K562 (cell line): ENCODE measurements around the gene SYT6.

Source experiments
- CTCF ChIP-seq, 3 experiments: IDR thresholded peaks in 2 of 3; conservative IDR thresholded peaks in 1 of 3; 2 replicates each; pipeline ENCODE4 v1.5.1; 2011 to 2012; ENCODE audit warnings: low read length in 3 of 3, mild to moderate bottlenecking in 3 of 3, control low read depth in 2 of 3, improper control_type of control experiment in 1 of 3, inconsistent platforms in 1 of 3, low read depth in 1 of 3, mixed read lengths in 1 of 3, moderate library complexity in 1 of 3; ENCODE audit not compliant: insufficient read depth in 2 of 3
- DACH1 ChIP-seq: fragments of 450-650 bp; IDR thresholded peaks from 2 replicates; pipeline ENCODE4 v1.6.1; 2018; ENCODE audit not compliant: partially characterized antibody
- MLLT1 ChIP-seq, 2 experiments: fragments of 450-650 bp; IDR thresholded peaks; 2 replicates each; pipeline ENCODE4 v1.6.1; 2016
- POLR2A ChIP-seq: fragments of 450-650 bp; conservative IDR thresholded peaks from 2 replicates; pipeline ENCODE4 v1.6.1; 2016
- ZNF239 ChIP-seq: fragments of 250-450 bp; sonication (Bioruptor Pico); IDR thresholded peaks from 2 replicates; pipeline ENCODE4 v1.4.0; 2020; ENCODE audit warnings: mild to moderate bottlenecking

- no peak for TF ChIP-seq MLLT1 (IDR thresholded peaks at IDR 0.05)
- no peak for TF ChIP-seq DACH1
- no peak for TF ChIP-seq ZNF239 (CRISPR knock-in tag)
- no peak for TF ChIP-seq CTCF (IDR thresholded peaks at IDR 0.05 in 2 of 3, conservative IDR thresholded peaks at IDR 0.05 in 1 of 3; ENCODE audit: insufficient read depth in 2 of 3, low read depth in 1 of 3, low read length in 3 of 3)
- no peak for TF ChIP-seq POLR2A
These were observed 43.7 kb downstream of the SYT6 start for GRCh38 chr1:114109981-114110380.
